Body of pancreas (tissue), 4 donors: ENCODE measurements around the gene ELK4. TPM values are rescaled to one million over a fixed set of nuclear protein-coding genes. Genes with fewer than 3 reads are reported as not detected.

ENCODE experiments used
- ATAC-seq: fragments of 150-250 bp; one replicate; pipeline ENCODE4 v1.9.1; 2016
- DNase-seq, 4 donors: peaks; one replicate each; pipeline ENCODE4 v3.0.0-alpha.2; 2019
- H3K27ac ChIP-seq, 4 donors: fragments of 200-600 bp; sonication (generic); 1 replicate in 3 of 4; 2 replicates in 1 of 4; pipeline versions ENCODE4 v1.5.1 to v1.6.1; 2016 to 2019; ENCODE audit warnings: mild to moderate bottlenecking in 1 of 4, mixed read lengths in 1 of 4, moderate library complexity in 1 of 4
- H3K27me3 ChIP-seq, 2 donors: fragments of 200-600 bp; sonication (generic); one replicate each; pipeline ENCODE4 v1.6.0; 2016; ENCODE audit warnings: mild to moderate bottlenecking in 1 of 2
- H3K36me3 ChIP-seq, 2 donors: fragments of 200-600 bp; sonication (generic); replicated peaks in 1 of 2; 2 replicates each; pipeline ENCODE4 v1.5.1; 2016; ENCODE audit warnings: low read depth in 2 of 2; ENCODE audit not compliant: insufficient read depth in 1 of 2
- H3K4me1 ChIP-seq: fragments of 200-600 bp; sonication (generic); one replicate; pipeline ENCODE4 v1.6.0; 2016
- H3K4me3 ChIP-seq, 2 donors: fragments of 200-600 bp; sonication (generic); 1 replicate in 1 of 2; 2 replicates in 1 of 2; pipeline ENCODE4 v1.5.1; 2016 to 2019
- H3K9me3 ChIP-seq, 3 donors: fragments of 200-600 bp; sonication (generic); 1 replicate in 2 of 3; 2 replicates in 1 of 3; pipeline ENCODE4 v1.5.1; 2016
- CTCF ChIP-seq, 7 experiments: fragments of 450-650 bp in 4 of 7; fragments of 200-600 bp in 3 of 7; sonication (generic) in 3 of 7; IDR thresholded peaks; one replicate each; pipeline ENCODE4 v1.5.1; 2016 to 2019; ENCODE audit warnings: antibody characterized with exemption in 7 of 7
- POLR2A ChIP-seq, 3 donors: fragments of 450-650 bp; IDR thresholded peaks; one replicate each; pipeline ENCODE4 v1.6.1; 2016; ENCODE audit warnings: antibody characterized with exemption in 3 of 3, mild to moderate bottlenecking in 2 of 3
- WGBS, 2 donors: methylation state at CpG; one replicate each; pipeline ENCODE4 v1.1.5; 2017; 5-methylcytosine and 5-hydroxymethylcytosine counted together
- intact Hi-C: fragments of 100-400 bp; cut with DNase I; formaldehyde crosslinking; loops from one replicate; pipeline ENCODE4 v1.15.1; 2023
- total RNA-seq, 2 donors: library from RNA; depleted of rRNA; stranded (reverse); fragments of >200 nt; gene quantifications; one replicate each; pipeline ENCODE4 v1.1.0, GENCODE V29; 2016

The ELK4 gene
- total RNA-seq, 2 donors from 2014 or later = 16.6 to 17.8 TPM

- no peak overlapping the region for H3K4me3 ChIP-seq
- WGBS, 2 donors = 68 to 88% methylated on average over 1 of the region's 1 CpG
- peaks cover 26% of the 10 kb centered on the region for H3K4me1 ChIP-seq
- H3K9me3 ChIP-seq = no peaks in the 10 kb centered on the region
- no peaks in the 10 kb centered on the region for H3K27me3 ChIP-seq
- intact Hi-C loops = loop anchor here (10.0 kb wide), 1 partner anchor 119 kb away; no protein-coding TSS in a partner anchor
- no peak for TF ChIP-seq POLR2A (IDR thresholded peaks at IDR 0.05)
- no peak for TF ChIP-seq CTCF (IDR thresholded peaks at IDR 0.05)
- no peak for ATAC-seq
- H3K36me3 ChIP-seq = no peaks in the 10 kb centered on the region
- no peak overlapping the region for H3K27ac ChIP-seq
- DNase-seq = no peak
Observed at GRCh38 chr1:205595861-205596260, 36.0 kb downstream of the ELK4 start.

GRCh38 chr1:205595435-205595834 is 36.4 kb downstream of the ELK4 start:
- no peaks in the 10 kb centered on the region for H3K27me3 ChIP-seq
- H3K4me1 ChIP-seq = peaks cover 26% of the 10 kb centered on the region
- no peak for ATAC-seq
- no peak overlapping the region for H3K27ac ChIP-seq
- intact Hi-C loops = loop anchor here (10.0 kb wide), 1 partner anchor 119 kb away; no protein-coding TSS in a partner anchor
- no peaks in the 10 kb centered on the region for H3K9me3 ChIP-seq
- no peak for TF ChIP-seq CTCF (IDR thresholded peaks at IDR 0.05)
- TF ChIP-seq POLR2A (IDR thresholded peaks at IDR 0.05) = no peak
- no peak for DNase-seq
- H3K36me3 ChIP-seq = no peaks in the 10 kb centered on the region
- WGBS, 2 donors = 58 to 77% methylated on average over 2 of the region's 2 CpGs
- no peak overlapping the region for H3K4me3 ChIP-seq

GRCh38 chr1:205594846-205595245 is 37.0 kb downstream of the ELK4 start:
- Histone ChIP-seq H3K9me3 (no peaks in the 10 kb centered on the region), H3K4me1 (peaks cover 26% of the 10 kb centered on the region), H3K27ac (no peak overlapping the region), H3K27me3 (no peaks in the 10 kb centered on the region), H3K36me3 (no peaks in the 10 kb centered on the region), H3K4me3 (no peak overlapping the region)
- ATAC-seq (no peak), DNase-seq (no peak)
- WGBS, 2 donors = 85 to 86% methylated on average over 1 of the region's 1 CpG
- TF ChIP-seq POLR2A (IDR thresholded peaks at IDR 0.05) (no peak), CTCF (IDR thresholded peaks at IDR 0.05) (no peak)
- intact Hi-C loops = loop anchor here (10.0 kb wide), 1 partner anchor 120 kb away; no protein-coding TSS in a partner anchor

GRCh38 chr1:205593967-205594366 is 37.8 kb downstream of the ELK4 start:
- Histone ChIP-seq H3K4me1 (peaks cover 23% of the 10 kb centered on the region), H3K36me3 (no peaks in the 10 kb centered on the region), H3K4me3 (no peak overlapping the region), H3K9me3 (no peaks in the 10 kb centered on the region), H3K27ac (peak overlapping the region in 3 of 4 donors; percentile 9 to 50 (median 24)), H3K27me3 (no peaks in the 10 kb centered on the region)
- WGBS, 2 donors = 48 to 50% methylated on average over 6 of the region's 6 CpGs
- DNase-seq (no peak), ATAC-seq (no peak)
- no peak for TF ChIP-seq CTCF (IDR thresholded peaks at IDR 0.05)
- no peak for TF ChIP-seq POLR2A (IDR thresholded peaks at IDR 0.05)
- intact Hi-C loops = loop anchor here (2.0 to 10.0 kb wide), 2 partner anchors 61 to 121 kb away; no protein-coding TSS in a partner anchor

GRCh38 chr1:205593532-205593931 is 38.3 kb downstream of the ELK4 start:
- no peaks in the 10 kb centered on the region for H3K27me3 ChIP-seq
- DNase-seq (no peak), ATAC-seq (no peak)
- no peaks in the 10 kb centered on the region for H3K36me3 ChIP-seq
- H3K9me3 ChIP-seq = no peaks in the 10 kb centered on the region
- peaks cover 26% of the 10 kb centered on the region for H3K4me1 ChIP-seq
- H3K4me3 ChIP-seq = no peak overlapping the region
- TF ChIP-seq POLR2A (IDR thresholded peaks at IDR 0.05) (no peak), CTCF (IDR thresholded peaks at IDR 0.05) (no peak)
- 53 to 72% methylated on average over 4 of the region's 4 CpGs for WGBS, 2 donors
- peak overlapping the region in 3 of 4 donors; percentile 9 to 50 (median 24) for H3K27ac ChIP-seq
- intact Hi-C loops = loop anchor here (2.0 to 10.0 kb wide), 2 partner anchors 61 to 121 kb away; no protein-coding TSS in a partner anchor
